Measurements from ENCODE around the gene CSRP2. TPM values are rescaled to one million over a fixed set of nuclear protein-coding genes. Genes with fewer than 3 reads are reported as not detected.

CSRP2 gene
- total RNA-seq, 1 experiment from 2014 or later = 46.6 TPM

DNA sequence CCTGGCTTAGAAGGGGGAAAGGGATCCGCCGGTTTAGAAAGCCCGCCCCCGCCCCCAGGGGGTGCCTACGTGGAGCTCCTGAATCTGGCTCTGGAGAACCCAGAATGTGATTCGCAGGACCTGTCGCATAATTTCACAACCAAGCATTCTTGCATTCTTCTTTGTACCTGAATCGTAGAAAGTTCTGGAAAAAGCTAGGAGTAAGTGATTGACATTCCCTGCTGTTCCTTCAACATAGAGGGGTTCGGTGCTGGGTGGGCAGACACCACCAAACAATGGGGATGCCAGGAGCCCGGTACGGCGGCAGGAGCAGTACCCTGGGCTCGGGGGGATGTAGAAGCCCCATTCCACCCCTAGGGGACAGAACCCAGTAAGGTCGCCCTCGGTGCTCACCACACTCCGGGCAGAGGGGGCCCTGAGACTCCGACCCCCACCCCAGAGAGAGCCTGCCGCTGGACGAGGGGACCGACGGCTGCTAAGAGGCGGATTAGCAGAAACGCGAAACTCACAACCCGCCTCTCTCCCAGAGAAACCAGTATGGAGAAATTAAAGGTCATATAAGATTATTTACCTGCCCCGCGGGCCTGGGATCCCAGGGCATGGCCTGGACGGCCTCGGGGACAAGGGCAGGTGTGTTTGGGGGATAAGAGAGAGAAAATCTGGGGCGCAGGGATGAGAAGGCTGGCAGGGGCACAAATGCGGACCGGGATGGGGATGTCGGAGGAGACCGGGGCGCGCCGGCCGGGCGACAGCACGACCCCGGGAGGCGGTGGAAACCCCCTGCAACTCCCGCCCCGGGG, 520 bp downstream of the CSRP2 start:
- DNase-seq (ENCODE audit: low spot score) = peak; percentile 70
- Histone ChIP-seq H3K36me3 (ENCODE audit: insufficient read depth, low read length, poor library complexity, severe bottlenecking) (no peaks in the 10 kb centered on the region), H3K27ac (ENCODE audit: low read depth, low read length, poor library complexity, severe bottlenecking) (peak overlapping the region; percentile 79), H3K4me3 (ENCODE audit: low read depth, low read length, poor library complexity, severe bottlenecking) (peak overlapping the region; percentile 75), H3K4me1 (ENCODE audit: insufficient read depth, low read length, poor library complexity, severe bottlenecking) (peaks cover 4% of the 10 kb centered on the region), H3K9me3 (ENCODE audit: low read depth, low read length, poor library complexity, severe bottlenecking) (no peaks in the 10 kb centered on the region), H3K27me3 (replicated peaks; ENCODE audit: insufficient read depth, low read depth, low read length, poor library complexity) (no peaks in the 10 kb centered on the region)
- POLR2A ChIA-PET (ENCODE audit: low non-redundant PET) = interaction anchor here (0.9 kb wide), 1 partner anchor 14 kb away, joined by 3 read pairs; no protein-coding TSS in a partner anchor
- intact Hi-C loops (cut with micrococcal nuclease; ENCODE audit: unreplicated experiment) = no loop called here
- BruUV-seq (replicated peaks) = no TSS peak
- TF ChIP-seq EZH2 (IDR thresholded peaks at IDR 0.05; ENCODE audit: borderline replicate concordance, low read depth, low read length, poor library complexity, severe bottlenecking) = no peak
- TF ChIP-seq, protein P1, sequence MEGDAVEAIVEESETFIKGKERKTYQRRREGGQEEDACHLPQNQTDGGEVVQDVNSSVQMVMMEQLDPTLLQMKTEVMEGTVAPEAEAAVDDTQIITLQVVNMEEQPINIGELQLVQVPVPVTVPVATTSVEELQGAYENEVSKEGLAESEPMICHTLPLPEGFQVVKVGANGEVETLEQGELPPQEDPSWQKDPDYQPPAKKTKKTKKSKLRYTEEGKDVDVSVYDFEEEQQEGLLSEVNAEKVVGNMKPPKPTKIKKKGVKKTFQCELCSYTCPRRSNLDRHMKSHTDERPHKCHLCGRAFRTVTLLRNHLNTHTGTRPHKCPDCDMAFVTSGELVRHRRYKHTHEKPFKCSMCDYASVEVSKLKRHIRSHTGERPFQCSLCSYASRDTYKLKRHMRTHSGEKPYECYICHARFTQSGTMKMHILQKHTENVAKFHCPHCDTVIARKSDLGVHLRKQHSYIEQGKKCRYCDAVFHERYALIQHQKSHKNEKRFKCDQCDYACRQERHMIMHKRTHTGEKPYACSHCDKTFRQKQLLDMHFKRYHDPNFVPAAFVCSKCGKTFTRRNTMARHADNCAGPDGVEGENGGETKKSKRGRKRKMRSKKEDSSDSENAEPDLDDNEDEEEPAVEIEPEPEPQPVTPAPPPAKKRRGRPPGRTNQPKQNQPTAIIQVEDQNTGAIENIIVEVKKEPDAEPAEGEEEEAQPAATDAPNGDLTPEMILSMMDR (conservative IDR thresholded peaks at IDR 0.05; ENCODE audit: low read depth, low read length) = no peak
- CTCF ChIA-PET = interaction anchor here (0.7 to 1.1 kb wide), 2 partner anchors 10 to 807 kb away, joined by 3 to 13 read pairs; no protein-coding TSS in a partner anchor

DNA sequence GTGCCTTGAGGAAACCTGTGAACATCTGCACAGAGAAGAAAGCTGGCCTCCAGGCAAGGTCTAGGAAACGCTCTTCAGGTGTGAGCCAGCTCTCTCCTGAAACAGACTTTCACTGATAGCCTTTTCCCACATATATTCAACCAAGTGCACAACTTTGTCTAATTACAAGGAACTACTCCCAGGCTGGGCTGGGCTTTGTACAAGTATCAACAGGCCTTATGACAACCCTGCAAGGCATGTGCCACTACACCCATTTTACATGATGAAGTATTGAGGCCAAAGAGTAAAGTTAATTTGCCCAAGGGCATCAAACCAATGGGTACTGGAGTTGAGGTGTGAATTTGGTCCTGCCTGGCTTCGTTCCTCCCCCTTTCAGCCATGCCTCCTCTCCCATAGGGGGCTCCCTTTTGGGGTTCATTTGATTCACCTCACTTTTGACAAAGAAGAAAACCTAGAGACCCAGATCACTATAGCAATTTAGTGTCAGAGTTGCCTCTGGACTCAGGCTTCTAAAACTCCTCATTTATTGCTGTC, 2.1 kb downstream of the CSRP2 start:
- no peak overlapping the region for H3K27ac ChIP-seq (ENCODE audit: low read depth, low read length, poor library complexity, severe bottlenecking)
- no peak for DNase-seq (ENCODE audit: low spot score)
- no TSS peak for BruUV-seq (replicated peaks)
- no peaks in the 10 kb centered on the region for H3K9me3 ChIP-seq (ENCODE audit: low read depth, low read length, poor library complexity, severe bottlenecking)
- intact Hi-C loops (cut with micrococcal nuclease; ENCODE audit: unreplicated experiment) = loop anchor here (2.0 kb wide), 1 partner anchor 56 kb away; no protein-coding TSS in a partner anchor
- no peaks in the 10 kb centered on the region for H3K27me3 ChIP-seq (replicated peaks; ENCODE audit: insufficient read depth, low read depth, low read length, poor library complexity)
- POLR2A ChIA-PET (ENCODE audit: low non-redundant PET) = no interaction called here
- CTCF ChIA-PET = no interaction called here
- no peak overlapping the region for H3K4me3 ChIP-seq (ENCODE audit: low read depth, low read length, poor library complexity, severe bottlenecking)
- H3K36me3 ChIP-seq (ENCODE audit: insufficient read depth, low read length, poor library complexity, severe bottlenecking) = no peaks in the 10 kb centered on the region
- TF ChIP-seq, protein P1 (conservative IDR thresholded peaks at IDR 0.05; ENCODE audit: low read depth, low read length) = no peak
- no peak for TF ChIP-seq EZH2 (IDR thresholded peaks at IDR 0.05; ENCODE audit: borderline replicate concordance, low read depth, low read length, poor library complexity, severe bottlenecking)
- H3K4me1 ChIP-seq (ENCODE audit: insufficient read depth, low read length, poor library complexity, severe bottlenecking) = peaks cover 4% of the 10 kb centered on the region

DNA sequence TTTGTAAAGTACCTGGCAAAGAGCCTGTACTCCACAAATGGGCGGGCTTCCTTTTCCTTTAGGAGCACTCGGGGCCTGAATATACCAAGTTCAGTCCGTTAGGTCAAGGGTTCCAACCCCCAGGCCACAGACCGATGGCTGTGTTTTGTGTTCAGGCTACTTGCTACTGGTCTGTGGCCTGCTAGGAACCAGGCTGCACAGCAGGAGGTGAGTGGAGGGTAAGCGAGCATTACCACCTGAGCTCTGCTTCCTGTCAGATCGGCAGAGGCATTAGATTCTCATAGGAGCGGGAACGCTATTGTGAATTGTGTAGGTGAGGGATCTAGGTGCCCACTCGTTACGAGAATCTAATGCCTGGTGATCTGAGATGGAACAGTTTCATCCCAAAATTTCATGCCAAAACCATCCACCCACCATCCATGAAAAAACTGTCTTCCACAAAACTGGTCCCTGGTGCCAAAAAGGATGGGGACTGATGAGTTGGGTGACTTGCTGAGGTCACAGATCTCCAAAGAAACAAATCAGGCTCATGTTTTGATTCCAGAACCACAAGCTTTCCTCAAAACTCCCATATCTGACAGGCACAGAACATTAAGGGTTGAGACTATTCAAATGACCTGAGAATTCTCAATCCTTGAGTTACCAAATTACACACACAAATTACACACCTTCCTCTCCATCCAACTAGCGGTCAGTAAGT, 4.2 kb downstream of the CSRP2 start:
- intact Hi-C loops (cut with micrococcal nuclease; ENCODE audit: unreplicated experiment) = no loop called here
- BruUV-seq (replicated peaks) = no TSS peak
- ChIA-PET CTCF (no interaction called here), POLR2A (ENCODE audit: low non-redundant PET) (no interaction called here)
- no peaks in the 10 kb centered on the region for H3K36me3 ChIP-seq (ENCODE audit: insufficient read depth, low read length, poor library complexity, severe bottlenecking)
- H3K4me3 ChIP-seq (ENCODE audit: low read depth, low read length, poor library complexity, severe bottlenecking) = no peak overlapping the region
- TF ChIP-seq EZH2 (IDR thresholded peaks at IDR 0.05; ENCODE audit: borderline replicate concordance, low read depth, low read length, poor library complexity, severe bottlenecking) = no peak
- TF ChIP-seq, protein P1 (conservative IDR thresholded peaks at IDR 0.05; ENCODE audit: low read depth, low read length) = no peak
- H3K9me3 ChIP-seq (ENCODE audit: low read depth, low read length, poor library complexity, severe bottlenecking) = no peaks in the 10 kb centered on the region
- peaks cover 4% of the 10 kb centered on the region for H3K4me1 ChIP-seq (ENCODE audit: insufficient read depth, low read length, poor library complexity, severe bottlenecking)
- no peaks in the 10 kb centered on the region for H3K27me3 ChIP-seq (replicated peaks; ENCODE audit: insufficient read depth, low read depth, low read length, poor library complexity)
- H3K27ac ChIP-seq (ENCODE audit: low read depth, low read length, poor library complexity, severe bottlenecking) = no peak overlapping the region
- DNase-seq (ENCODE audit: low spot score) = no peak

Measured in A673 (cell line).